ENCODE data around the gene F7.

- TF ChIP-seq EZH2phosphoT487 (IDR thresholded peaks at IDR 0.05; ENCODE audit: borderline replicate concordance, low read length) = no peak
- no peak for TF ChIP-seq CTCF (conservative IDR thresholded peaks at IDR 0.05; ENCODE audit: low read depth, low read length)
- no peak for TF ChIP-seq EZH2 (IDR thresholded peaks at IDR 0.05; ENCODE audit: low read length, unreplicated experiment)
These were observed 9.1 kb downstream of the F7 start for GRCh38 chr13:113114511-113115362.

Data from PC-3 (cell line).